HG03066 (cell line): ENCODE results near the gene CLTRN.
A peak's percentile ranks its signal among the peaks of the same experiment; 100 is the strongest.
"Not testable (repeated sequence)": the region's sequence is repeated elsewhere in the genome, so short reads cannot be mapped to it uniquely, and the experiment has no call there.

Experiments used
- ATAC-seq: cut with Tn5 transposase; IDR thresholded peaks from one replicate; pipeline ENCODE4 v1.9.1; 2021; ENCODE audit warnings: low read depth; ENCODE audit not compliant: unreplicated experiment

The CLTRN gene, protein sequence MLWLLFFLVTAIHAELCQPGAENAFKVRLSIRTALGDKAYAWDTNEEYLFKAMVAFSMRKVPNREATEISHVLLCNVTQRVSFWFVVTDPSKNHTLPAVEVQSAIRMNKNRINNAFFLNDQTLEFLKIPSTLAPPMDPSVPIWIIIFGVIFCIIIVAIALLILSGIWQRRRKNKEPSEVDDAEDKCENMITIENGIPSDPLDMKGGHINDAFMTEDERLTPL

DNA sequence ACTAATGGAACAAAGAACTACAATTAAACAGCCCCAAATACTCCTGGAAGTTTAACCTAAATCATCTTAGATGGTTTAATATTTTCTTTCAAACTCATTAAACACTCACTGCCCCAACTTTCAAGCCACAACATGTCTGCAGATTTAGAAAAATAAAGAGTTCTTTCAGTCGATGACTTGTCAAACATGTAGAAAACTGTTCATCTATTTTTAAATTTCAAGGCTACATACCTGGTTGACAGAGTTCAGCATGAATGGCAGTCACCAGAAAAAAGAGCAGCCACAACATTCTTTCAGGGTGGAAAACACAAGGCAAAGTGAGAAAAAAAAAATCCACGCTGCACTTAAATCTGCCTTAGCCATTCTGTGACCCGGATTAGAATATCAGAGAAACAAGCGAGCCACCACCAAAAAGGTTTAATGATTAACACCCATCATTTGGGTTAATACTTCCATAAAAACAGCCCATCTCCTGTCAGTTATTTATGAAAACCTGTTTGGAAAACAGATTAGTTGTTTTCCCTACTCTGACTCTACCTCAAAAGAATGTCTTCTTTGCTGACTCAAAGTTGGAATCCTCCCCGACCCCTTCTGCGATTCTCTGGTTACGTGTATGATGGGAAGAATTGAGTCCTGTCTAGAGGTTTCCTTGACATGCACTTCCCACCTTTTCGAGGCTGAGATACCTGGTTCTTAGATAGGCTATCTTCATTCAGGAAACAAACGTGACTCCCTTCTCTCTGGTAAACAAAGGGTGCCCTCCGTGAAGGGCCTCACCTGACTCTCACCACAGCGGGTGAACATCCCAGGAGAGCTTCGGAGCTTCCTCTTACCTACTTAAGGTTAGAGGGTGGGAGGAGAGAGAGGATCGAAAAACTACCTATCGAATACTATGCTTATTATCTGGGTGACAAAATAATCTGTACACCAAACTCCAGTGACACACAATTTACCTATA is at the start of gene CLTRN:
CLTRN (minus strand) TSS at position 319 of the 958 bp plus-strand sequence; CDS start at position 289, 30 bp downstream.
- no peak for ATAC-seq

DNA sequence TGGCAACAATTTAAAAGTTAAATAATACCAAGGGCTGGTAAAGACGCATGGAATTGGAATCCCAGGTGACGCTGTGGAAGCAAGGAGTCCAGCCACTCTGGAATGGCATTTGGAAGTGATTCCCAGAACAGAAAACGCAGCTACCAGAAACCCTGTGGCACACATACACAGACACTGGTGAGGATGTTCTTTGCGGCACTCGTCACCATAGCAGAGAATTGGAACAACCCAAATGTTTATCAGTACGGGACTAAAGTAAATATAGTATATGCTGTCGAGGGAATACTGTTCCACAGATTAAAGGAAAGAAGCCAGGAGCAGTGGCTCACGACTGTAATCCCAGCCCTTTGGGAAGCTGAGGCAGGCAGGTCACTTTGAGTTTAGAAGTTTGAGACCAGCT is 39.7 kb upstream of the CLTRN start:
- ATAC-seq = not testable (repeated sequence)

DNA sequence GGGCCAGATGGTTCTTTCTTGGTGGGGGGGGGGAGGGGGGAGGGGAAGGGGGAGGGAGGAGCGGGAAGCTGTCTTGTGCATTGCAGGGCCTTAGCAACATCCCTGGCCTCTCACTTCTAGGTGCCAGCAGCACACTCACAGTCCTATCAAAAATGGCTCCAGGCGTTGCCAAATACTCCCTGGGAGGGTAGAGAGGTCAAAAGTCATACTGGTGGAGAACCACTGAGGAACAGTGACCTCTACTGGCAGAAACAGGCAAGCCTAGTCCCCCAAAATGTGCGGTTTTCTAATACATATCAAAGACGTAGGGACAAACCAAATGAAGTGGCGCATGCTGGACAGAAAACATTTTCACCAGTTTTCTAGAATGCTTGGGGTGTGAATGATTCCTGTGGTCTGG is 39.2 kb upstream of the CLTRN start:
- ATAC-seq = not testable (repeated sequence)

DNA sequence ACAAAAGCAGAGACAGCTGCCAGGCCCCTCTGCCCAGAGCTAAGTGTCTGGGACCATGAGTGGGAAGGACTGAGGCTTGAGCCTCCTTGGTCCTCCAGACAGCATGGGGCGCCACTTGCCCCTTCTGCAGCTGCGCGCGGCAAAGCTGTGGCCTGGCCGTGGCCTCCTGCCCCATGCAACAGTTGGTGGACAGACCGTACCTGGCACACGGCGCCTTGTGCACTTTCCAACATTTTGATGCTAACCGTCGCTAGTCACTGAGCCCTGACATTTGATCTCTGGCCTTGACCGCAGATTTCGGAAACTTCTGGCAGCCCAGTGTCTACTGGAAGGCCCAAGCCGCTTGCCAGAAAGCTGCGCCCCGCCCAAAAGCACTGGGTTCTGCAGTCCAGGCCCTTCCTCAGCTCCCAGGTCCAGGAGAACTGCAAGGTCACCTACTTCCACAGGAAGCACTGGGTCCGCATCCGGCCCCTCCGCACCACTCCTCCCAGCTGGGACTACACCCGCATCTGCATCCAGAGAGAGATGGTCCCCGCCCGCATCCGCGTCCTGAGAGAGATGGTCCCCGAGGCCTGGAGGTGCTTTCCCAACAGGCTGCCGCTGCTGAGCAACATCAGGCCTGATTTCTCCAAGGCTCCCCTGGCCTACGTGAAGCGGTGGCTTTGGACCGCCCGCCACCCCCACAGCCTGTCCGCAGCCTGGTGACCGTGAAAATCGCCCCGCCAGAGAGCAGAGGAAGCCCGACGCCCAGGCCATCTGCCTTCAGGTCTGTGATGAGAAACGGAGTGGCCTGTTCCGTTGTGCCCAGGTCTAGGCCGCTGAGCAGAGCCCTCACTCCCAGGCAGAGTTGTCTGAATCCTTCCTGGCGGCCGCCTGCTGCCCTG is 38.1 kb upstream of the CLTRN start:
- no peak for ATAC-seq

DNA sequence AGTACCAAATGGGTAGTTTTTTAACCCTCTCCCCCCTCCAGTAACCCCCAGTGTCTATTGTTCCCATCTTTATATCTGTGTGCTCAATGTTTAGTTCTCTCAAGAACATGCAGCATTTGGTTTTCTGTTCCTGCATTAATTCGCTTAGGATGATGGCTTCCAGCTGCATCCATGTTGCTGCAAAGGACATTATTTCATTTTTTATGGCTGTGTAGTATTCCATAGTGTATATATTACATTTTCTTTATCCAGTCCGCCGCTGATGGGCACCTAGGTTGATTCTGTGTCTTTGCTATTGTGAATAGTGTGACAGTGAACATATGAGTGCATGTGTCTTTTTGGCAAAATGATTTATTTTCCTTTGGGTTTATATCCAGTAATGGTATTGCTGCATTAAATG is 31.9 kb upstream of the CLTRN start:
- ATAC-seq = no peak

DNA sequence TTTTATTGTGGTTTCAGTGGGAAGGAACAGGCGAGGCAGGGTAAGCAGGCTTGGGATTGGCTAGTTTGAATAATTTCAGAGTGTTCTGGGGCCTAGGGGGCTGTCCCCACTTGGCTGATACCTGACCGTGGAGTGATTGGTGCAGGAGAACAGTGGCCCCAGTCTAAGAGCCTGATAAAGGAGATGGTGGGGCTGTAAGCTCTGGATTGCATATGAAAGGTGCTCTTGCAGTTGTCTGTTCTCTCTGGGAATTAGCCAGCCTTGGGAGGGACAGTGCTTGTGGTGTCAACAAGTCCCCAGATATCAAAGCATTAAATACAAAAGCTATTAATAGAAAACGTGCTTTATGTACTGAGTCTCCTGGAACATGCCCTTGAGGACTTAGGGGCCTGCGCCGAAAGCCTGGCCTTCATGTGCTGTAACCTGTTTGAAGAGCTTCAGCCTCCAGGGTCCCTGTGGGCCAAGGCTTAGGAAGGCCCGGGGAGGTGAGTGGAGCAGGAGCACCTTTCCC is 30.4 kb upstream of the CLTRN start:
- ATAC-seq = no peak

DNA sequence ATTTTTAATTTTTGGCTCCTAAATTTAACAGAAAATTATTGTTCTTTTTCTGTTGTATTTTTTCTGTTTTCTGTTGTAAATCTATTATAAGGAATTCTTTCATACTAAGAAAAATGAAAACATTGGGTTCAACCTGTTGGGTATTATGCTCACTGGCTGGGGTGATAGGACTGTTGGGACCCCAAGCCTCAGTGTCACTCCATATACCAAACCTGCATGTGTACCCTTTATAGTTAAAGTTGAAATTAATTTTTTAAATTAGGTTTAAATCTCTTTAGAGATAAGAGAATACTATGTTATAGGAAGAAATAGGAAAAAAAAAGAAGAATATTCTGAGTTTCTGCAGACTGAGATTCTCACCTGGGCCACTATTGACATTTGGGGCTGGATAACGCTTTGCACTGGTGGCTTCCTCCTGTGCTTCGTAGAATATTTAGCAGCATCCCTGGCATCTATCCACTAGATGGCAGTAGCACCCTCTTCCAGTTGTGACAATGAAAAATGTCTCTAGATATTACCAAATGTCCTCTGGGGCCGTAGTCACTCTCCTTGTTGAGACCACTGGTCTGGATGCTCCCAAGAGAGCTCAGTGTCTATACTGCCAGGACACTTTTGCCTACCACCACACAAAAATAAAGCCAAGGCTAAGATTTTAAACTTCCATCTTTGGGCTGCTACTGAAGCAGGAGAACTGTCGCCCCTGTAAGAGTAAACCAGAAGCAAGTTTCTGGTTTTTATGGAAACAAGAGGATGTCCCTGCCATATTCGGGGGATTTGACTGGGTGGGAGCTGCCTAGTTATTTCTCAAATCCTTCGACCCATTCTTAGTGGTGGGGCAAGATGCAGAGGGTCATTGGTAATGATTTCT is 22.4 kb upstream of the CLTRN start:
- peak; percentile 85 for ATAC-seq

DNA sequence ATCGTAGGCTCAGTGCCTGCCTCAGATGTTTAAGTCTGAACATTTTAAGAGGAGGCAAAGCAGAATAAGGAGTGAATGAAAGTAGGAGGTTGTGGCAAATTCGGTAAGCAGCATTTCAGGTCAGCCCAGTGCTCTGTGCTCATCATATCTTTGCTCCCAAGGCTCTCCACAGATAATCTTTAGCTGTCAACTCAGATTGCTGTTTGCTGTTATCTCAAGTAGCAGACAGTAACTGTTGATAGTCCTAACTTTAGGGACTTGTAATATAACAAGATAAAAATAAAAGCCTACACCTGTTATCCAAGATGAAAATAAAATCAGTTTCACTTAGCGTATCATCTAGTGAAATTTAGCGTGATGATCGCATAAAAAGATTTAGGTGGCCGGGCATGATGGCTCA is 18.6 kb upstream of the CLTRN start:
- ATAC-seq = no peak

DNA sequence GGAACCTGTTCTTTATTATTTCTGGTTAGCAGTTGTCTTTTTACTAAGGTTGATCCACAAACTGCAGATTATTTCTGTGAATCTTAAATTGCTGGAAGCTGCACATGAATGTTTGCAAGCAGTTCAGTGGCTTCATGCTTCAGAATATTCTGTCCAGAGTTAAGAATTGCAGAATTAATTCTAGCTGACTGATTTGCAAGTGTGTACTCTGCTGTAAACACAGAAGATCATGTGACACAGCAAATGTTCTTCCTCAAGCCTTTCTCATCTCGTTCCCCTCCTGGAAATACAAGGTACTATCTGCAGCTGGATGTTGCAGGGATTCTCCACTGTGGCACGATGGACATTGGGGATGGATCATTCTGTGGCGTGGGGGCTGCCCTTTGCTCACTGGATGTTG is 16.8 kb upstream of the CLTRN start:
- no peak for ATAC-seq

DNA sequence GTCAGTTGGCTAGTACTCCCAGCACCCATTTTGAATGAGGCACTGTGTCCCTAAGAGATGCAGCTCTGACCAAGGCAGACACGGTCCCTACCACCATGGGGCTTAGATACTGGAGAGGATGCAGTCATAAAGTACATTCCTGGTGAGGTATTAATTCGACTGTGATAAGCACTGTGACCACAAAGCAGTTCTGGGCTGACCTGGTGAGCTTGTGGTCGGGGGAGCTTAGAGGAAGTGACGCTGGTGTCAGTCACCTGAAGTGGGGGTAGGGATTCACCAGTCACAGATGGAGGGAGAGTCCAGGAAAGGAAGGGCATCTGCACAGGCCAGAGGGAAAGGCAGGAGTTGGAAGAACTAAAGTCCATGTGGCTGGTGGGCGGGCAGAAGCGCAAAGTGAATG is 15.8 kb upstream of the CLTRN start:
- no peak for ATAC-seq

DNA sequence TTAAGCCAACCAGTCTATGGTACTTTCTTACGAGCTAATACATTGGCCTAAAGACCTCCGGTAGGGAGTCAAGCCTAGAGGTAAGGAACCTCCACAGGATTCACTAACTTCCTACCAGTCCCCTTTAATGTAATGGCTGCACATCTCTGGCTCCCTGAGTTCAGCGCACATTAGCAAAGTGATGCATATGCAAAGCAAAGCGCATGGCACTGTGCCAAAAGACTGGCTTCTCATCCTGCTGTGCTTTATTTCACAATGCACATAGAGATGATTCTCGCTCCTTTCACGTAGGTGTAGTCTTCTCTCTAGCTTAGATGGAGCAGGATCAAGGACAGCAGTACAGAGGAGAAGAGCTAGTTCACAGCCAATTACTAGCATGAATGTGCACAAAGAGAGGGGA is 14.6 kb upstream of the CLTRN start:
- ATAC-seq = no peak

DNA sequence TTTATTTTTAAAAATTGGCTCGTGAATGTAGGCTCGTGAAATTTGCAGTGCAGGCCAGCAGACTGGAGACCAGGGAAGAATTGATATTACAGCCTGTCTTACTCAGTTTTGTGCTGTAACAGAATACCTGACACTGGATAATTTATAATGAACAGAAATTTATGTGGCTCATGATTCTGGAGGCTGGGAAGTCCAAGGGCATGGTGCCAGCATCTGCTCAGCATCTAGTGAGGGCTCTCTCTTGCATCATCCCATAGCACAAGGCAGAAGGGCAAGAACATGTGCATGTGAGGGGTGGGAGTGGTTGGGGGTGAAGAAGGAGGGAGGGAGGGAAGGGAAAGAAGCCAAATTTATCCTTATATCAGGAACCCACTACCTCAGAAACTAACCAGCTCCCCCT is 13.7 kb upstream of the CLTRN start:
- ATAC-seq = no peak

DNA sequence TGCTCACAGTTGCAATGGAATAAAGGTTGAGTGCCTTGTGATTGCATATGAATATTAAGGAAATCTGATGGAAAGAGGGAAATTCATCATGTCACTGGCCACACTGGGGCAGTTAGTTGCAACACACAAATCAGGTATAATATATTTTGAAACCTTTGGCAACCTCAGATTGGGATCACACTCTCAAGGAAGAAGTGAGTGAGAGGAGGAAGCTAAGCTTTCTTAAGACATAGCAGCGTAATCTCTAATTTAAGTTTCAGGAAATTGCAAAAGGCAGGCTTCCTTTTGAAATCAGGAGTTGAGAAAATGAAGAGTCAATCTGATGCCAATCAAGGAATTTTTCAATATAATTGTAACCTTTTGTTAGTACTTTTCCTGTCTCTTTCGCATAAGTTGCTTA is 12.3 kb upstream of the CLTRN start:
- no peak for ATAC-seq

DNA sequence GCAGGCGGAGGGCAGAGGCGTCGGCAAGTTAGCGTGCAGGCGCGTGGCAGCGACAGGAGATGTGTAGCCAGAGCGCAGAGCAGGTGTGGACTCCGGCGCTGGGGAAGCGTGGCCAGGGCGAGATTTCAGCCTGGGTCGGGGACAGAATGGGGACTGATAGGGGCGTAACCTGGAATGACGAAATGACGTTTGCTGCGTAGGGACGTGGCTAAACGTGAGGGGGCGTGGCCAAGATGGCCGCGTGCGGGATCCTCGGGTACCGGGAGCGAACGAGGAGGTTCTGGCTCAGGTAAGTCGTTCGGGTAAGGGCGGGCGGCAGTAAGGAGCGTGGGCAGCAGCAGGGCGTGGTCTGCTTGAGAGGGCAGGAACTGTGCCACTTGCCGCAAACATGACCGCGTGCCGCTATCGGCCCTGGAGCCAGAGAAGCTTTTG is 10.9 kb upstream of the CLTRN start:
- ATAC-seq = peak; percentile 68

DNA sequence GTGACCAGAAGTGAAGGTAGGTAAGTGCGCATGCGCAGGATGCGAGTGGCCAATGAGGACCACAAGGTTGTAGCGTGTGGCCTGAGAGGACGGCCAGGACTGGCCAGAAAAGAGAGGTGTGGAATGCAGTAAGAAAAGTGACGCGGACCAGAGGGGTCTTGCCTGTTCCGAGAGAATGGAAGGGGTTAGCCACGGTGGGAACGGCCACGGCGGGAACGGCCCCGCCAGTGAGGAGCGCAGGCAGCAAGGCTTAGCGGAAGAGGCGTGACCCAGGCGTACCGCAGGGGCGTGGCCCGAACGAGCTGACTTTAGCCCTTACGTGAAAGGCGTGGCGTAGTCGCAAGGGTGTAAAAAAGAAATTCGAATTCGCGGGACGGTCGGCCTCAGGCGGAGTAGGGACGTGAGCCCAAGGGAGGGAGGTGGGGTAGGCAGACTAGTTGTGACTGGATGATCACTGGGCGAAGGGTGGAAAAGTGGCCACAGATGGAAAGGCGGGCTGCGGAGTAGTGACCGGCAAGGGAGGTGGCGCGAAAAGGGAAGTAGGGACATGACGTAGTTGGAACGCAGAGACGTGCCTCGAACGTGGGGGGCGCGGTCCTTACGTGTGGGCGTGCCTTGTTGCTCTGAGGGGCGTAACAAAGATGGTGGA is 10.4 kb upstream of the CLTRN start:
- peak; percentile 71 for ATAC-seq

DNA sequence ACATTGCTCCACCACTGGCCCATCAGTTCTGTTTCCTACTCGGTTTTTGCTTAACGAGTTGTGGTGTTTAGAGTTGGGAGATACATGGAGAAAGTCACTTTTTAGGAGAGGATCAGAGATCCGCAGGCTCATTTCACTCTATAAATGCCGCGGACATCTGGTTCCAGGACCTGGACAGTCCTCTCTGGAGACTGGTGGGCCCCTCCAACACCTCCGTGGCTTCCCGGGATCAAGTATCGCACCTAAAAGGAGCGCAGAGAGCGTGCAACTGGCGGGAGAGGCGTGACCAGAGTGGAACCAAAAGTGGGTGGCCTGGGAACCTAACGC is 9.9 kb upstream of the CLTRN start:
- ATAC-seq = no peak

DNA sequence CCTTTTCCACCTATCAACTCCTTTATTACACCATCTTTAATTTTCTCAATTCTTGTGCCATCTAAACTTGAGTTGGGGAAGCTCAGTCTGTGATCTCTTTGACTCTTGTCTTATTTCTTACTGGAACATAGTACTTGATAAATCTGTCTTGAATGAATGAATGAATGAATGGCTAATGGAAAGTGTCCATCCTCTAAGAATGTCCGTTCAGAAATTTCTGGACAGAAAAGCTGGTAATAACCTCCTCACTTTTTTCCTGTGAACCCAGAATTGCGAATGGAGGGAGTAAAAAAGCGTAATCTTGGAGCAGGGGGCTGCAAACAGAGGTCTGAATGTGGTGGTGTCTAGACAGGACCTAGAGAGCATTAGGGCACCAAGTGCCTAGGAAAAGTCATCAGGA is 9.4 kb upstream of the CLTRN start:
- ATAC-seq = no peak

DNA sequence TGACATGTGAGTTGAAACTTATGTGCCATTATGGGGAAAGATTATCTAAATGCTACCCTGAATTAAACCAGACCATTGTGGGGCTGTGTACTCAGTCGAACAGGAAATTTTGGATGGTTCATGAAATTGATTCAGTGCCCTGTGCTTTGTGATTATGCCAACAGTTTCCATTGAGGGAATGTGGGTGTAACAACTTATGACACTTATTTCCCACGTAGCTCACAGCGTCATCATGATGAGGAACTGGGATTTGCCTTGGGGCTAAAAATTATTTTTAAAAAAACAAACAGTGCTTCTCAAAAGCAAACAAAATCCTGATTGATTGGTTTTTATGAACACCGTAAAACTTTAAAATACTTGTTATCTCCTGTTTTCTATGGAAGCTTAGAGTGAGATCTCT is 8.3 kb upstream of the CLTRN start:
- no peak for ATAC-seq

DNA sequence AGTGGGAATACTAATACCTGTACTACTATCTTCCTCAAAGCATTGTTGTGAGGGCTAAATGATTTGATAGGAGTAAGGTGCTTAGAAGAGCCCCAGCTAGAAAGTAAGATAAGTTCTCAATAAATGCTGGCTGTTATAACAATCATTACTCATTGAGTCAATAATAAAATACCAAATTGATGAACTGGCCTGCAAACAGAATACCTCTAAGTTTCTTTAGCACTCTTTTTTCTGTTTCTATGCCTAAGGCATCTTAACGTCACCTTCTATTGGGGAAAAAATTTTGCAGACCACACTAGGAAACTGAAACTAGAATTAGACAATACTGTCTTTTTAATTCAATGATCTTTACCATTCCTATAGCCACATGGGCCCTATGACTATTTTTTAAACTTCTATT is 1.2 kb downstream of the CLTRN start:
- ATAC-seq = no peak
